Osteoblast (primary cell): ENCODE measurements around the gene ITGA7. TPM values are rescaled to one million over a fixed set of nuclear protein-coding genes. Genes with fewer than 3 reads are reported as not detected.

Experiments used
- DNase-seq: peaks from one replicate; pipeline ENCODE4 v3.0.0; 2011; ENCODE audit warnings: low spot score, mixed read lengths; ENCODE audit not compliant: insufficient read length; ENCODE audit errors: missing footprints
- H2AFZ ChIP-seq: 2 replicates; pipeline ENCODE4 v1.6.0; 2011; ENCODE audit warnings: mild to moderate bottlenecking, low read length
- H3K27ac ChIP-seq: 2 replicates; pipeline ENCODE4 v1.5.1; 2011; ENCODE audit warnings: mild to moderate bottlenecking, low read depth, low read length, moderate library complexity
- H3K27me3 ChIP-seq: 2 replicates; pipeline ENCODE4 v1.6.0; 2012; ENCODE audit warnings: mild to moderate bottlenecking, control low read depth, inconsistent platforms, low read length, moderate library complexity; ENCODE audit not compliant: insufficient read depth
- H3K36me3 ChIP-seq: 2 replicates; pipeline ENCODE4 v1.5.1; 2011; ENCODE audit warnings: mild to moderate bottlenecking, low read length, control low read depth, moderate library complexity; ENCODE audit not compliant: insufficient read depth
- H3K4me1 ChIP-seq: 2 replicates; pipeline ENCODE4 v1.5.1; 2011; ENCODE audit warnings: mild to moderate bottlenecking, low read length, control low read depth, moderate library complexity; ENCODE audit not compliant: insufficient read depth
- H3K4me2 ChIP-seq: 2 replicates; pipeline ENCODE4 v1.6.0; 2011; ENCODE audit warnings: mild to moderate bottlenecking, low read length; ENCODE audit not compliant: insufficient read depth
- H3K4me3 ChIP-seq: fragments of 200-600 bp; sonication (generic); 3 replicates; pipeline ENCODE4 v1.5.1; 2012; ENCODE audit warnings: mild to moderate bottlenecking, low read length, inconsistent platforms; ENCODE audit not compliant: insufficient read depth
- H3K79me2 ChIP-seq: 2 replicates; pipeline ENCODE4 v1.6.0; 2012; ENCODE audit warnings: mild to moderate bottlenecking, low read length, control low read depth, inconsistent platforms; ENCODE audit not compliant: insufficient read depth
- H3K9me3 ChIP-seq: 2 replicates; pipeline ENCODE4 v1.5.1; 2011; ENCODE audit warnings: low read depth, low read length, control low read depth
- H4K20me1 ChIP-seq: 2 replicates; pipeline ENCODE4 v1.6.0; 2012; ENCODE audit warnings: mild to moderate bottlenecking, low read length, control low read depth; ENCODE audit not compliant: insufficient read depth
- CTCF ChIP-seq: IDR thresholded peaks from 2 replicates; pipeline ENCODE4 v1.5.1; 2011; ENCODE audit warnings: mild to moderate bottlenecking, low read depth, low read length, moderate library complexity; ENCODE audit errors: extremely low read depth
- total RNA-seq: library from RNA; depleted of rRNA; stranded (reverse); fragments of >200 nt; gene quantifications from 2 replicates; pipeline ENCODE4 v1.2.3, GENCODE V29; 2012

Gene ITGA7
- total RNA-seq, 1 donor, result 22.4 TPM

- no peak for TF ChIP-seq CTCF
- Histone ChIP-seq H3K4me2 (peak overlapping the region; percentile 76), H2AFZ (no peak overlapping the region), H3K4me3 (peak overlapping the region; percentile 73), H3K36me3 (peaks cover 25% of the 10 kb centered on the region), H3K27me3 (no peaks in the 10 kb centered on the region), H3K9me3 (no peaks in the 10 kb centered on the region), H4K20me1 (peaks cover 52% of the 10 kb centered on the region), H3K79me2 (peaks cover 81% of the 10 kb centered on the region), H3K27ac (peak overlapping the region; percentile 66), H3K4me1 (peaks cover 40% of the 10 kb centered on the region)
- DNase-seq, result peak; percentile 63
Observed at GRCh38 chr12:55703288-55703687, 4.4 kb downstream of the ITGA7 start.

- Histone ChIP-seq H2AFZ (no peak overlapping the region), H3K4me2 (no peak overlapping the region), H4K20me1 (peaks cover 52% of the 10 kb centered on the region), H3K4me1 (peaks cover 40% of the 10 kb centered on the region), H3K4me3 (no peak overlapping the region), H3K36me3 (peaks cover 29% of the 10 kb centered on the region), H3K27me3 (no peaks in the 10 kb centered on the region), H3K9me3 (no peaks in the 10 kb centered on the region), H3K79me2 (peaks cover 81% of the 10 kb centered on the region), H3K27ac (no peak overlapping the region)
- TF ChIP-seq CTCF, result no peak
- no peak for DNase-seq
Observed at GRCh38 chr12:55702861-55703260, 4.8 kb downstream of the ITGA7 start.

GRCh38 chr12:55700255-55701018 is 7.3 kb downstream of the ITGA7 start:
- Histone ChIP-seq H3K27me3 (no peaks in the 10 kb centered on the region), H2AFZ (no peak overlapping the region), H3K27ac (no peak overlapping the region), H3K36me3 (peaks cover 53% of the 10 kb centered on the region), H3K79me2 (peaks cover 61% of the 10 kb centered on the region), H3K9me3 (no peaks in the 10 kb centered on the region), H4K20me1 (peaks cover 50% of the 10 kb centered on the region), H3K4me1 (peaks cover 27% of the 10 kb centered on the region), H3K4me3 (no peak overlapping the region), H3K4me2 (no peak overlapping the region)
- peak; percentile 66 for DNase-seq
- TF ChIP-seq CTCF, result no peak

- no peaks in the 10 kb centered on the region for H3K27me3 ChIP-seq
- peaks cover 41% of the 10 kb centered on the region for H4K20me1 ChIP-seq
- no peak overlapping the region for H2AFZ ChIP-seq
- no peaks in the 10 kb centered on the region for H3K9me3 ChIP-seq
- no peak overlapping the region for H3K4me2 ChIP-seq
- H3K4me3 ChIP-seq, result no peak overlapping the region
- TF ChIP-seq CTCF, result no peak
- peaks cover 18% of the 10 kb centered on the region for H3K4me1 ChIP-seq
- H3K36me3 ChIP-seq, result peaks cover 58% of the 10 kb centered on the region
- DNase-seq, result peak; percentile 62
- H3K79me2 ChIP-seq, result peaks cover 52% of the 10 kb centered on the region
- H3K27ac ChIP-seq, result no peak overlapping the region
Observed at GRCh38 chr12:55699471-55700055, 8.1 kb downstream of the ITGA7 start.
